Colonic mucosa (tissue), 4 donors: ENCODE data around the gene TRIO. TPM values are rescaled to one million over a fixed set of nuclear protein-coding genes. Genes with fewer than 3 reads are reported as not detected.

ENCODE experiments used
- DNase-seq: peaks from one replicate; pipeline ENCODE4 v3.0.0-alpha.2; 2020
- H3K27ac ChIP-seq: fragments of 200-600 bp; one replicate; pipeline ENCODE4 v1.8.0; 2021
- H3K27me3 ChIP-seq: fragments of 200-600 bp; one replicate; pipeline ENCODE4 v1.8.0; 2021
- H3K36me3 ChIP-seq: fragments of 200-600 bp; one replicate; pipeline ENCODE4 v1.8.0; 2021
- H3K4me1 ChIP-seq: fragments of 200-600 bp; one replicate; pipeline ENCODE4 v1.8.0; 2021; ENCODE audit warnings: mild to moderate bottlenecking
- H3K4me3 ChIP-seq: fragments of 200-600 bp; one replicate; pipeline ENCODE4 v1.8.0; 2021
- H3K9ac ChIP-seq, 2 donors: one replicate each; pipeline ENCODE4 v1.7.0; 2013; ENCODE audit warnings: control low read depth in 2 of 2, low read depth in 2 of 2, low read length in 2 of 2
- H3K9me3 ChIP-seq: fragments of 200-600 bp; one replicate; pipeline ENCODE4 v1.8.0; 2021
- intact Hi-C: fragments of 100-400 bp; cut with DNase I; formaldehyde crosslinking; loops from one replicate; pipeline ENCODE4 v1.14.1; 2022
- total RNA-seq, 2 donors: library from RNA; stranded (reverse); fragmentation: NEBNext Ultra II Directional in 1 of 2; extraction: Animal tissue kit (Norgen Biotek cat#: 25700) in 1 of 2; gene quantifications; one replicate each; pipeline ENCODE4 v1.2.1, GENCODE V29; 2021
- TF ChIP-seq, protein P1 (sequence below): fragments of 200-600 bp; IDR thresholded peaks from one replicate; pipeline ENCODE4 v1.8.0; 2022; ENCODE audit warnings: antibody characterized with exemption, mild to moderate bottlenecking
- donor health status: healthy.
- donor health status: DM: no; HTN: no; CAD: no.
- donor health status: DM: no; HTN: no; CAD: no.

Gene TRIO
- total RNA-seq, 2 donors from 2014 or later: 134 to 138 TPM

DNA sequence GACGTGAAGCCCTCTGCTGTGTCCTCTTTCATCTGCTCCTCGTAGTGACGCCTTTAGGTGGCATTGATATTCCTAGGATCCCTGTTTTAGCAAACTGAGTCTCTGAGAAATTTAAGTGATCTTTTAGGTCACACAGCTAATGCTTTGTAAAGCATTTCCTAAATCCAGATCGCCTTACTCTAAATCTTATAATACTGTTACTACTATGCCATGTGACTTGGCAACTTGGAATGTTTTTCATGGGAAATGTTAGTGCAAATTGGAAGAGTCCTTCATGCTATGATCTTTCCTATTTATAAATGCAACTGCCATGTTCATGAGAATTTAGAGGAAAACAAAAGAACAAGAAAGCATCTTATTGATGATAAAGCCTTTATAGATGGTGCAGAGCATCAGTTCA is 212.2 kb downstream of the TRIO start:
- no peak overlapping the region for H3K27ac ChIP-seq
- no peaks in the 10 kb centered on the region for H3K27me3 ChIP-seq
- H3K36me3 ChIP-seq: no peaks in the 10 kb centered on the region
- H3K4me3 ChIP-seq: no peak overlapping the region
- intact Hi-C loops: no loop called here
- no peaks in the 10 kb centered on the region for H3K4me1 ChIP-seq
- no peak overlapping the region for H3K9ac ChIP-seq
- DNase-seq: no peak
- TF ChIP-seq, protein P1, sequence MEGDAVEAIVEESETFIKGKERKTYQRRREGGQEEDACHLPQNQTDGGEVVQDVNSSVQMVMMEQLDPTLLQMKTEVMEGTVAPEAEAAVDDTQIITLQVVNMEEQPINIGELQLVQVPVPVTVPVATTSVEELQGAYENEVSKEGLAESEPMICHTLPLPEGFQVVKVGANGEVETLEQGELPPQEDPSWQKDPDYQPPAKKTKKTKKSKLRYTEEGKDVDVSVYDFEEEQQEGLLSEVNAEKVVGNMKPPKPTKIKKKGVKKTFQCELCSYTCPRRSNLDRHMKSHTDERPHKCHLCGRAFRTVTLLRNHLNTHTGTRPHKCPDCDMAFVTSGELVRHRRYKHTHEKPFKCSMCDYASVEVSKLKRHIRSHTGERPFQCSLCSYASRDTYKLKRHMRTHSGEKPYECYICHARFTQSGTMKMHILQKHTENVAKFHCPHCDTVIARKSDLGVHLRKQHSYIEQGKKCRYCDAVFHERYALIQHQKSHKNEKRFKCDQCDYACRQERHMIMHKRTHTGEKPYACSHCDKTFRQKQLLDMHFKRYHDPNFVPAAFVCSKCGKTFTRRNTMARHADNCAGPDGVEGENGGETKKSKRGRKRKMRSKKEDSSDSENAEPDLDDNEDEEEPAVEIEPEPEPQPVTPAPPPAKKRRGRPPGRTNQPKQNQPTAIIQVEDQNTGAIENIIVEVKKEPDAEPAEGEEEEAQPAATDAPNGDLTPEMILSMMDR: no peak
- no peaks in the 10 kb centered on the region for H3K9me3 ChIP-seq

- no peaks in the 10 kb centered on the region for H3K36me3 ChIP-seq
- intact Hi-C loops: no loop called here
Observed at GRCh38 chr5:14356305-14356704, 213.2 kb downstream of the TRIO start.

GRCh38 chr5:14357441-14357840 is 214.3 kb downstream of the TRIO start:
- Histone ChIP-seq H3K27me3 (no peaks in the 10 kb centered on the region), H3K36me3 (no peaks in the 10 kb centered on the region), H3K4me3 (no peak overlapping the region), H3K4me1 (no peaks in the 10 kb centered on the region), H3K27ac (no peak overlapping the region), H3K9ac (no peak overlapping the region), H3K9me3 (no peaks in the 10 kb centered on the region)
- intact Hi-C loops: no loop called here
- TF ChIP-seq, protein P1: no peak
- DNase-seq: no peak

More at GRCh38 chr5:14356305-14356704, 213.2 kb downstream of the TRIO start:
- no peak overlapping the region for H3K27ac ChIP-seq
- no peaks in the 10 kb centered on the region for H3K27me3 ChIP-seq
- DNase-seq: no peak
- no peak overlapping the region for H3K9ac ChIP-seq
- H3K4me3 ChIP-seq: no peak overlapping the region
- TF ChIP-seq, protein P1: no peak
- H3K4me1 ChIP-seq: no peaks in the 10 kb centered on the region
- H3K9me3 ChIP-seq: no peaks in the 10 kb centered on the region

- intact Hi-C loops: no loop called here
- no peaks in the 10 kb centered on the region for H3K9me3 ChIP-seq
Observed at GRCh38 chr5:14357851-14358250, 214.7 kb downstream of the TRIO start.

GRCh38 chr5:14358536-14358935 is 215.4 kb downstream of the TRIO start:
- TF ChIP-seq, protein P1: no peak
- no peaks in the 10 kb centered on the region for H3K4me1 ChIP-seq
- no peak overlapping the region for H3K27ac ChIP-seq
- H3K9ac ChIP-seq: no peak overlapping the region
- no peaks in the 10 kb centered on the region for H3K36me3 ChIP-seq
- H3K9me3 ChIP-seq: no peaks in the 10 kb centered on the region
- intact Hi-C loops: no loop called here
- no peak for DNase-seq
- no peak overlapping the region for H3K4me3 ChIP-seq
- H3K27me3 ChIP-seq: no peaks in the 10 kb centered on the region

More at GRCh38 chr5:14357851-14358250, 214.7 kb downstream of the TRIO start:
- no peak overlapping the region for H3K4me3 ChIP-seq
- no peaks in the 10 kb centered on the region for H3K27me3 ChIP-seq
- H3K36me3 ChIP-seq: no peaks in the 10 kb centered on the region
- H3K4me1 ChIP-seq: no peaks in the 10 kb centered on the region
- TF ChIP-seq, protein P1: no peak
- H3K27ac ChIP-seq: no peak overlapping the region
- no peak for DNase-seq
- H3K9ac ChIP-seq: no peak overlapping the region
